ENCODE results near the gene NDUFB3.
"Not testable (repeated sequence)": the region's sequence is repeated elsewhere in the genome, so short reads cannot be mapped to it uniquely, and the experiment has no call there.

DNA sequence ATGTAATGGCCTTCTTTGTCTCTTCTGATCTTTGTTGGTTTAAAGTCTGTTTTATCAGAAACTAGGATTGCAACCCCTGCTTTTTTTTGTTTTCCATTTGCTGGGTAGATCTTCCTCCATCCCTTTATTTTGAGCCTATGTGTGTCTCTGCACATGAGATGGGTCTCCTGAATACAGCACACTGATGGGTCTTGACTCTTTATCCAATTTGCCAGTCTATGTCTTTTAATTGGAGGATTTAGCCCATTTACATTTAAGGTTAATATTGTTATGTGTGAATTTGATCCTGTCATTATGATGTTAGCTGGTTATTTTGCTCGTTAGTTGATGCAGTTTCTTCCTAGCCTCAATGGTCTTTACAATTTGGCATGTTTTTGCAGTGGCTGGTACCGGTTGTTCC, 37.4 kb upstream of the NDUFB3 start:
- TF ChIP-seq, protein P1, sequence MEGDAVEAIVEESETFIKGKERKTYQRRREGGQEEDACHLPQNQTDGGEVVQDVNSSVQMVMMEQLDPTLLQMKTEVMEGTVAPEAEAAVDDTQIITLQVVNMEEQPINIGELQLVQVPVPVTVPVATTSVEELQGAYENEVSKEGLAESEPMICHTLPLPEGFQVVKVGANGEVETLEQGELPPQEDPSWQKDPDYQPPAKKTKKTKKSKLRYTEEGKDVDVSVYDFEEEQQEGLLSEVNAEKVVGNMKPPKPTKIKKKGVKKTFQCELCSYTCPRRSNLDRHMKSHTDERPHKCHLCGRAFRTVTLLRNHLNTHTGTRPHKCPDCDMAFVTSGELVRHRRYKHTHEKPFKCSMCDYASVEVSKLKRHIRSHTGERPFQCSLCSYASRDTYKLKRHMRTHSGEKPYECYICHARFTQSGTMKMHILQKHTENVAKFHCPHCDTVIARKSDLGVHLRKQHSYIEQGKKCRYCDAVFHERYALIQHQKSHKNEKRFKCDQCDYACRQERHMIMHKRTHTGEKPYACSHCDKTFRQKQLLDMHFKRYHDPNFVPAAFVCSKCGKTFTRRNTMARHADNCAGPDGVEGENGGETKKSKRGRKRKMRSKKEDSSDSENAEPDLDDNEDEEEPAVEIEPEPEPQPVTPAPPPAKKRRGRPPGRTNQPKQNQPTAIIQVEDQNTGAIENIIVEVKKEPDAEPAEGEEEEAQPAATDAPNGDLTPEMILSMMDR (IDR thresholded peaks at IDR 0.05): not testable (repeated sequence)
- TF ChIP-seq POLR2A (IDR thresholded peaks at IDR 0.05): not testable (repeated sequence)

All from body of pancreas (tissue), 4 donors.